GM12874 (cell line): ENCODE results near the gene GABPB2.

ENCODE experiments used
- TF ChIP-seq, protein P1 (sequence below): IDR thresholded peaks from 2 replicates; pipeline ENCODE4 v1.5.1; 2011; ENCODE audit warnings: low read depth, mild to moderate bottlenecking, control low read depth, low read length, moderate library complexity; ENCODE audit not compliant: insufficient read depth

GABPB2 gene

DNA sequence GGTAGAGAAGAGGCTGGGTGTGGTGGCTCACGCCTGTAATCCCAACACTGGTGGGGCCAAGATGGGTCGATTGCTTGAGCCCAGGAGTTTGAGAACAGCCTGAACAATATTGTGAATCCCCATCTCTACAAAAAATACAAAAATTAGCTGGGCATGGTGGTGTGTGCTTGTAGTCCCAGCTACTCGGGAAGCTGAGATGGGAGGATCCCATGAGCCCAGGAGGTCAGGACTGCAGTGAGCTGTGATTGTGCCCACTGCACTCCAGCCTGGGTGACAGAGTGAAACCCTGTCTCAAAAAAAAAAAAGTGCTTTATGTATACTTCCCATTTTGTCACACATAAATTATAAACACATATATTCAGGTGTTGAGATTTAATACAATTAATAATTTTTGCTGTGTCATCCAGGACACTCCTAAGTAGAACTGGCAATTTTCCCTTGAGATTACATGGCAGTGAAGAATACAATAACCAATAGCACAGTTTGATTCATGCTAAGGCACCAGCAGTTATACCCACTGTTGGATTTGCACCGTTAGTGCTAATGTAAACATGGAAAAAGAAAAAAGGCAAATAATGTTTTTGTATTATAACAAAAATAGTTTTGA lies 15.5 kb downstream of the GABPB2 start:
- TF ChIP-seq, protein P1, sequence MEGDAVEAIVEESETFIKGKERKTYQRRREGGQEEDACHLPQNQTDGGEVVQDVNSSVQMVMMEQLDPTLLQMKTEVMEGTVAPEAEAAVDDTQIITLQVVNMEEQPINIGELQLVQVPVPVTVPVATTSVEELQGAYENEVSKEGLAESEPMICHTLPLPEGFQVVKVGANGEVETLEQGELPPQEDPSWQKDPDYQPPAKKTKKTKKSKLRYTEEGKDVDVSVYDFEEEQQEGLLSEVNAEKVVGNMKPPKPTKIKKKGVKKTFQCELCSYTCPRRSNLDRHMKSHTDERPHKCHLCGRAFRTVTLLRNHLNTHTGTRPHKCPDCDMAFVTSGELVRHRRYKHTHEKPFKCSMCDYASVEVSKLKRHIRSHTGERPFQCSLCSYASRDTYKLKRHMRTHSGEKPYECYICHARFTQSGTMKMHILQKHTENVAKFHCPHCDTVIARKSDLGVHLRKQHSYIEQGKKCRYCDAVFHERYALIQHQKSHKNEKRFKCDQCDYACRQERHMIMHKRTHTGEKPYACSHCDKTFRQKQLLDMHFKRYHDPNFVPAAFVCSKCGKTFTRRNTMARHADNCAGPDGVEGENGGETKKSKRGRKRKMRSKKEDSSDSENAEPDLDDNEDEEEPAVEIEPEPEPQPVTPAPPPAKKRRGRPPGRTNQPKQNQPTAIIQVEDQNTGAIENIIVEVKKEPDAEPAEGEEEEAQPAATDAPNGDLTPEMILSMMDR = no peak

DNA sequence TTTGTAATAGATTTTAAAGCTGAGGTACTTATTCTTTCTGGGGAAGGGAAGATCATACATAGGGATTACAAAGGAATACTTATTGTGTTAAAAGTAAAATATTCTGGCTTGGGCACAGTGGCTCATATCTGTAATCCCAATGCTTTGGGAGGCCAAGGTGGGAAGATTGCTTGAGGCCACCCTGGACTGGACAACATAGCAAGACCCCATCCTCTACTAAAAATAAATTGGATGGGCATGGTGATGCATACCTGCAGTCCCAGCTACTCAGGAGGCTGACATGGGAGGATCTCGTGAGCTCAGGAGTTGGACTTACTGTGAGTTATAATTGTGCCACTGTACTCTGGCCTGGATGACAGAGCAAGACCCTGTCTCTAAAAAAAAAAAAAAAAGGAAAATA lies 27.6 kb downstream of the GABPB2 start:
- TF ChIP-seq, protein P1 = no peak

DNA sequence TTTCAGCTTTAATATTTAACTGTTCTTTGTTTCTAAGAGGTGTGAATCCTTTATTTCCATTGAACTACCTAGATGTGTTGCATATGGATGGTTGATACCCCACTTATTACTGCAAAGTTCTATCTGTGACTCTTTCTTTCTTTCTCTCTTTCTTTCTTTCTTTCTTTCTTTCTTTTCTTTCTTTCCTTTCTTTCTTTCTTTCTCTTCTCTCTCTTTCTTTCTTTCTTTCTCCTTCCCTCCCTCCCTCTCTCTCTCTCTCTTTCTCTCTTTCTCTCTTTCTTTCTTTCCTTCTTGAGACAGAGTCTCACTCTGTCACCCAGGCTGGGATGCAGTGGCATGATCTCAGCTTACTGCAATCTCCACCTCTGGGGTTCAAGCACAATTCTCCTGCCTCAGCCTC lies 34.1 kb downstream of the GABPB2 start:
- TF ChIP-seq, protein P1 = no peak

DNA sequence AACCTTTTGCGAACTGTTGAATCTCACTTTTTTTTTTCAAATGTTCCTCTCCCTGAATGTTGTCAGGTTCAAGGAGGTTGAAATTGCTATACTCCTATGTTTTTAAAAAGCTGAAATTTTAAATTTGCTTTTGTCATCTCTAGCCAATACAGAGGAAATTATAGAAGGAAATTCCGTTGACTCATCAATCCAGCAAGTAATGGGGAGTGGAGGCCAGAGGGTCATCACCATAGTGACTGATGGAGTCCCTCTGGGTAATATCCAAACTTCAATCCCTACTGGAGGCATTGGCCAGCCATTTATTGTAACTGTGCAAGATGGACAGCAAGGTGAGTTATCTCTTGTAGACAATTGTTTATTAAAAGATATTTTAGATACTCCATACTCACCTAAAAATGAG lies 36.3 kb downstream of the GABPB2 start:
- TF ChIP-seq, protein P1 = no peak

DNA sequence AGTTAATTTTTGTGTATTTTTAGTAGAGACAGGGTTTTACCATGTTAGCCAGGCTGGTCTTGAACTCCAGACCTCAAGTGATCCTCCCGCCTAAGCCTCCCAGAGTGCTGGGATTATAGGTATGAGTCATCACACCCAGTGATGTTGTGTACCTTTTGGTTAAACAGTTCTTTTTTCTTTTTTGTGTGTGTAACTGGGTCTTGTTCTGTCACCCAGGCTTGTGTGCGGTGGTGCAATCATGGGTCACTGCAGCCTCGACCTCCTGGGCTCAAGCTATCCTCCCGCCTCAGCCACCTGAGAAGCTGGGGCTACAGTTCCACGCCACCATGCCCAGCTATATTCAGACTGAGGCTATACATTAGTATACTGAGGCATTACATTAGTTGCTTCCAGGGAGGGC lies 37.8 kb downstream of the GABPB2 start:
- TF ChIP-seq, protein P1 = no peak

DNA sequence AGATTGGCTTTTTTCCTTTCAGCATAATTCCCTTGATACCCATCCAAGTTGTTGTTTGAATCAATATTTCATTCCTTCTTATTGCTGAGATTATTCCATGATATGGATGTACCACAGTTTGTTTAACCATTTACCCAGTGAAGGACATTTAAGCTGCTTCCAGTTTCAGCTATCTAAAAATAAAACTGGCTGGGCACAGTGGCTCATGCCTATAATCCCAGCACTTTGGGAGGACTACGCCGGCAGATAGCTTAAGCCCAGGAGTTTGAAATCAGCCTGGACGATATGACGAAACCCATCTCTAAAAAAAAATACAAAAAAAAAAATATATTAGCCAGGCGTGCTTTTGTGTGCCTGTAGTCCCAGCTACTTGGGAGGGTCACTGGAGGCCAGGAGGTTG lies 43.3 kb downstream of the GABPB2 start:
- TF ChIP-seq, protein P1 = no peak

DNA sequence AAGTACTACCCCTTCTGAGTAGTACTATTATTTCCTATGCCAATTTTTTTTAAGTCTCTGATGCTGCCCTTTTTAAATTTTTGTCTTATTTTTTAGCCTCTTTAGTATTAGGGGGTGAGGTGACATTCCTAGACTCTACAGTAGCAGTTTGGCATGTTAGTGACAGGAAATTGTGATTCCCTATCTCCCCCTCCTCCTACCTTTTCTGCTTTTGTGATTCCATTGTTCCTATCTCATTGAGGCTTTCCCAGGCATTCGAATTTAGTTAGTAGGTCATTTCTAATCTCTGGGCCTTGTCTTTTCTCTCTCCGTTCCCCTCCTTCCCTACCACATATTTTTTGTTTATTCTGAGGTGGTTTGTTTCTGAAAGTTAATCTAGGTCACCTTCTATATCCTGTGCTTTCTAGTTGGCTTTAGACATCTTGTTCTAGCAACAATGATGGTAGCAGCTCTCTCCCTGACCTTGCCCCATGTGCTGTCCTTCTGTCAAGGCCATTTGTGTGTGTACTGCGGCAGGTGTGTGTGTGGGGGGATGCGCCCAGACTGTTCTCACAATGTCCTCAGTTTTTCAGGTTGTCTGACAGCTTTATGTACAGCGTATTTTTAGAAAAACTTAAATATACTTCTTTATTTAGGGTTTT lies 54.3 kb downstream of the GABPB2 start:
- TF ChIP-seq, protein P1 = no peak

DNA sequence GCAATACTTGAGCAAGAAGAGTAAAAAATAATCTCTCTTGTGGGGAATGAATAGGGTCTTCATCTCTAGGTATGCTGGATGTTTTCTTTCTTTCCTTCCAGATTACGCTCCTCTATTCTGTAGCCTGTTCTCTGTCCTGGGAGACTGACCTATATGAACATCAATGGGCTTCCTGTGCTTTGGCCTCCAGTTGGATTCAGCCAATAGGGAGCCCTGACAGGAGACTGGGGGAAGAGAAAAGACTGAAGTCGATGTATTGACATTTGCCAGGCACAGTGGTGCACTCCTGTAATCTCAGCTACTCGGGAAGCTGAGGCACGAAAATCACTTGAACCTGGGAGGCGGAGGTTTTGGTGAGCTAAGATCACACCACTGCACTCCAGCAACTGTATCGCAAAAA lies 58.2 kb downstream of the GABPB2 start:
- TF ChIP-seq, protein P1 = no peak
